ENCODE measurements around the gene JAM3.

JAM3 gene

GRCh38 chr11:134045799-134046635 is 22.9 kb upstream of the JAM3 start:
- Histone ChIP-seq H3K9ac (ENCODE audit: low read depth, low read length, poor library complexity) (no peak overlapping the region), H2BK120ac (ENCODE audit: low read depth, low read length) (no peak overlapping the region), H3K18ac (ENCODE audit: low read length) (peak overlapping the region; percentile 38), H4K91ac (ENCODE audit: low read depth, low read length, poor library complexity) (no peak overlapping the region), H4K8ac (ENCODE audit: low read depth, low read length) (no peak overlapping the region), H2BK12ac (ENCODE audit: low read length) (no peak overlapping the region), H3K23ac (ENCODE audit: low read depth, low read length, poor library complexity) (no peak overlapping the region), H2AFZ (ENCODE audit: low read length) (no peak overlapping the region), H2BK5ac (ENCODE audit: low read length) (peak overlapping the region; percentile 62), H3K14ac (ENCODE audit: low read length) (no peak overlapping the region), H2AK5ac (ENCODE audit: low read depth, low read length) (no peak overlapping the region), H3K27me3 (ENCODE audit: control insufficient read depth in 3 of 3, insufficient read depth in 3 of 3, low read depth in 1 of 3, low read length in 3 of 3) (peaks cover 0 to 56% (median 0%) of the 10 kb centered on the region in 3 experiments), H3K79me1 (ENCODE audit: low read depth, low read length) (no peaks in the 10 kb centered on the region), H3K4ac (ENCODE audit: low read length) (no peak overlapping the region), H3K36me3 (replicated peaks in 1 of 2; ENCODE audit: control insufficient read depth in 2 of 2, insufficient read depth in 2 of 2, low read length in 2 of 2) (no peaks in the 10 kb centered on the region), H3K4me1 (ENCODE audit: control insufficient read depth in 2 of 2, insufficient read depth in 1 of 2, low read depth in 1 of 2, low read length in 2 of 2) (peaks cover 5% of the 10 kb centered on the region in 2 donors), H3K4me2 (ENCODE audit: insufficient read depth, low read length, poor library complexity, severe bottlenecking) (no peak overlapping the region), H3K27ac (replicated peaks; ENCODE audit: low read length) (no peak overlapping the region), H3K4me3 (ENCODE audit: low read length in 2 of 2) (no peak overlapping the region), H3K9me3 (replicated peaks in 1 of 2; ENCODE audit: control insufficient read depth in 2 of 2, insufficient read depth in 1 of 2, low read depth in 1 of 2, low read length in 2 of 2) (no peaks in the 10 kb centered on the region), H2BK15ac (ENCODE audit: low read length) (peak overlapping the region; percentile 13)
- no CpG with 5 or more reads among the region's 25 CpGs for WGBS, 2 donors (ENCODE audit: extremely low coverage in 2 of 2, insufficient read length in 2 of 2, insufficient replicate concordance in 1 of 2)
- no peak for DNase-seq (ENCODE audit: low spot score)

GRCh38 chr11:134046681-134047449 is 22.0 kb upstream of the JAM3 start:
- no peak overlapping the region for H3K4me3 ChIP-seq (ENCODE audit: low read length in 2 of 2)
- peak overlapping the region; percentile 62 for H2BK5ac ChIP-seq (ENCODE audit: low read length)
- H2BK15ac ChIP-seq (ENCODE audit: low read length): no peak overlapping the region
- no peak overlapping the region for H4K91ac ChIP-seq (ENCODE audit: low read depth, low read length, poor library complexity)
- H3K4ac ChIP-seq (ENCODE audit: low read length): no peak overlapping the region
- H3K9ac ChIP-seq (ENCODE audit: low read depth, low read length, poor library complexity): no peak overlapping the region
- H2BK120ac ChIP-seq (ENCODE audit: low read depth, low read length): no peak overlapping the region
- no peaks in the 10 kb centered on the region for H3K36me3 ChIP-seq (replicated peaks in 1 of 2; ENCODE audit: control insufficient read depth in 2 of 2, insufficient read depth in 2 of 2, low read length in 2 of 2)
- no peak overlapping the region for H3K18ac ChIP-seq (ENCODE audit: low read length)
- 100% methylated on average over 4 to 6 of the region's 30 CpGs for WGBS, 2 donors (ENCODE audit: extremely low coverage in 2 of 2, insufficient read length in 2 of 2, insufficient replicate concordance in 1 of 2)
- H3K23ac ChIP-seq (ENCODE audit: low read depth, low read length, poor library complexity): no peak overlapping the region
- no peak overlapping the region for H4K8ac ChIP-seq (ENCODE audit: low read depth, low read length)
- no peak overlapping the region for H2AFZ ChIP-seq (ENCODE audit: low read length)
- no peak overlapping the region for H3K14ac ChIP-seq (ENCODE audit: low read length)
- H3K27me3 ChIP-seq (ENCODE audit: control insufficient read depth in 3 of 3, insufficient read depth in 3 of 3, low read depth in 1 of 3, low read length in 3 of 3): peaks cover 0 to 48% (median 0%) of the 10 kb centered on the region in 3 experiments
- peaks cover 5 to 6% of the 10 kb centered on the region in 2 donors for H3K4me1 ChIP-seq (ENCODE audit: control insufficient read depth in 2 of 2, insufficient read depth in 1 of 2, low read depth in 1 of 2, low read length in 2 of 2)
- H2BK12ac ChIP-seq (ENCODE audit: low read length): no peak overlapping the region
- H3K79me1 ChIP-seq (ENCODE audit: low read depth, low read length): no peaks in the 10 kb centered on the region
- H3K9me3 ChIP-seq (replicated peaks in 1 of 2; ENCODE audit: control insufficient read depth in 2 of 2, insufficient read depth in 1 of 2, low read depth in 1 of 2, low read length in 2 of 2): no peaks in the 10 kb centered on the region
- no peak overlapping the region for H2AK5ac ChIP-seq (ENCODE audit: low read depth, low read length)
- no peak for DNase-seq (ENCODE audit: low spot score)
- no peak overlapping the region for H3K27ac ChIP-seq (replicated peaks; ENCODE audit: low read length)
- no peak overlapping the region for H3K4me2 ChIP-seq (ENCODE audit: insufficient read depth, low read length, poor library complexity, severe bottlenecking)

- Histone ChIP-seq H3K79me1 (ENCODE audit: low read depth, low read length) (no peaks in the 10 kb centered on the region), H3K27ac (replicated peaks; ENCODE audit: low read length) (no peak overlapping the region)
- no peak for DNase-seq (ENCODE audit: low spot score)
These were observed 21.3 kb upstream of the JAM3 start for GRCh38 chr11:134047586-134047999.

GRCh38 chr11:134048028-134048427 is 20.8 kb upstream of the JAM3 start:
- Histone ChIP-seq H2BK15ac (ENCODE audit: low read length) (no peak overlapping the region), H3K23ac (ENCODE audit: low read depth, low read length, poor library complexity) (no peak overlapping the region), H3K4me2 (ENCODE audit: insufficient read depth, low read length, poor library complexity, severe bottlenecking) (no peak overlapping the region), H3K79me1 (ENCODE audit: low read depth, low read length) (no peaks in the 10 kb centered on the region), H3K27me3 (ENCODE audit: control insufficient read depth in 3 of 3, insufficient read depth in 3 of 3, low read depth in 1 of 3, low read length in 3 of 3) (peaks cover 0 to 38% (median 0%) of the 10 kb centered on the region in 3 experiments), H3K4ac (ENCODE audit: low read length) (no peak overlapping the region), H2BK5ac (ENCODE audit: low read length) (no peak overlapping the region), H4K8ac (ENCODE audit: low read depth, low read length) (no peak overlapping the region), H3K27ac (replicated peaks; ENCODE audit: low read length) (no peak overlapping the region), H3K4me3 (ENCODE audit: low read length in 2 of 2) (no peak overlapping the region), H4K91ac (ENCODE audit: low read depth, low read length, poor library complexity) (no peak overlapping the region), H3K9me3 (replicated peaks in 1 of 2; ENCODE audit: control insufficient read depth in 2 of 2, insufficient read depth in 1 of 2, low read depth in 1 of 2, low read length in 2 of 2) (no peaks in the 10 kb centered on the region), H3K9ac (ENCODE audit: low read depth, low read length, poor library complexity) (no peak overlapping the region), H2BK120ac (ENCODE audit: low read depth, low read length) (no peak overlapping the region), H2BK12ac (ENCODE audit: low read length) (no peak overlapping the region), H2AFZ (ENCODE audit: low read length) (no peak overlapping the region), H3K36me3 (replicated peaks in 1 of 2; ENCODE audit: control insufficient read depth in 2 of 2, insufficient read depth in 2 of 2, low read length in 2 of 2) (no peaks in the 10 kb centered on the region), H3K18ac (ENCODE audit: low read length) (no peak overlapping the region), H3K4me1 (ENCODE audit: control insufficient read depth in 2 of 2, insufficient read depth in 1 of 2, low read depth in 1 of 2, low read length in 2 of 2) (peaks cover 4 to 9% of the 10 kb centered on the region in 2 donors), H2AK5ac (ENCODE audit: low read depth, low read length) (no peak overlapping the region), H3K14ac (ENCODE audit: low read length) (no peak overlapping the region)
- WGBS, 2 donors (ENCODE audit: extremely low coverage in 2 of 2, insufficient read length in 2 of 2, insufficient replicate concordance in 1 of 2): no CpG with 5 or more reads among the region's 9 CpGs
- DNase-seq (ENCODE audit: low spot score): no peak

More at GRCh38 chr11:134047586-134047999, 21.3 kb upstream of the JAM3 start:
- H3K23ac ChIP-seq (ENCODE audit: low read depth, low read length, poor library complexity): no peak overlapping the region
- H3K4me1 ChIP-seq (ENCODE audit: control insufficient read depth in 2 of 2, insufficient read depth in 1 of 2, low read depth in 1 of 2, low read length in 2 of 2): peaks cover 3 to 6% of the 10 kb centered on the region in 2 donors
- no peak overlapping the region for H3K14ac ChIP-seq (ENCODE audit: low read length)
- no peak overlapping the region for H4K91ac ChIP-seq (ENCODE audit: low read depth, low read length, poor library complexity)
- no peak overlapping the region for H3K4ac ChIP-seq (ENCODE audit: low read length)
- no peaks in the 10 kb centered on the region for H3K36me3 ChIP-seq (replicated peaks in 1 of 2; ENCODE audit: control insufficient read depth in 2 of 2, insufficient read depth in 2 of 2, low read length in 2 of 2)
- H3K4me3 ChIP-seq (ENCODE audit: low read length in 2 of 2): no peak overlapping the region
- peaks cover 0 to 42% (median 0%) of the 10 kb centered on the region in 3 experiments for H3K27me3 ChIP-seq (ENCODE audit: control insufficient read depth in 3 of 3, insufficient read depth in 3 of 3, low read depth in 1 of 3, low read length in 3 of 3)
- no peak overlapping the region for H3K4me2 ChIP-seq (ENCODE audit: insufficient read depth, low read length, poor library complexity, severe bottlenecking)
- no CpG with 5 or more reads among the region's 11 CpGs for WGBS, 2 donors (ENCODE audit: extremely low coverage in 2 of 2, insufficient read length in 2 of 2, insufficient replicate concordance in 1 of 2)
- H3K18ac ChIP-seq (ENCODE audit: low read length): no peak overlapping the region
- no peak overlapping the region for H2BK12ac ChIP-seq (ENCODE audit: low read length)
- no peak overlapping the region for H4K8ac ChIP-seq (ENCODE audit: low read depth, low read length)
- H2BK5ac ChIP-seq (ENCODE audit: low read length): no peak overlapping the region
- no peak overlapping the region for H2AK5ac ChIP-seq (ENCODE audit: low read depth, low read length)
- H2BK15ac ChIP-seq (ENCODE audit: low read length): no peak overlapping the region
- H2AFZ ChIP-seq (ENCODE audit: low read length): no peak overlapping the region
- H3K9me3 ChIP-seq (replicated peaks in 1 of 2; ENCODE audit: control insufficient read depth in 2 of 2, insufficient read depth in 1 of 2, low read depth in 1 of 2, low read length in 2 of 2): no peaks in the 10 kb centered on the region
- H2BK120ac ChIP-seq (ENCODE audit: low read depth, low read length): no peak overlapping the region
- no peak overlapping the region for H3K9ac ChIP-seq (ENCODE audit: low read depth, low read length, poor library complexity)
